Keratinocyte (primary cell): ENCODE data around the gene ANKRD31.

Experiments
- EZH2 ChIP-seq: IDR thresholded peaks from one replicate; pipeline ENCODE4 v1.6.1; 2012; ENCODE audit warnings: inconsistent platforms, mild to moderate bottlenecking, low read length, moderate library complexity
- TF ChIP-seq, protein P1 (sequence below), 3 experiments: IDR thresholded peaks in 1 of 3; conservative IDR thresholded peaks in 1 of 3; optimal IDR thresholded peaks in 1 of 3; 2 replicates in 2 of 3; 3 replicates in 1 of 3; pipeline versions ENCODE3 to v1.5.1; 2011; ENCODE audit warnings: low read length in 3 of 3, mild to moderate bottlenecking in 3 of 3, moderate library complexity in 2 of 3, control low read depth in 1 of 3, inconsistent platforms in 1 of 3; ENCODE audit not compliant: insufficient read depth in 2 of 3; ENCODE audit errors: extremely low read depth in 1 of 3

DNA sequence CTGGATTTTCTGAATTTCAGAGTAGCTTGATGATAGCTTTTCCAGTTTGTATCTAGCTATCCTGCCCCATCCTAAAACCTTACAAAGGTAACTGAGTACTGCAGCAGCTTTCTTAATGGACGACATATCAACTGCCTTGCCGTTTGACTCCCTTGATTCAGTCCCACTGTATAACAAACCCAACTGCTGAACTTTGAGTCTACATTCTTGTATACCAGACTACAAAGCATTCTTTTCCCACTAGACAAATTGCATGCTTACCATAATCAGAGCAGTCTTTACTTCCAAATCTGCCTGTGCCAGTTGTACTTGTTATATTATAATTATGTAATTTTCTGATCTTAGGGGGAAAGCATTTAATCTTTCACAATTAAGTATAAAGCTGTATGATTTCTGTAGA lies 47.3 kb downstream of the ANKRD31 start:
- TF ChIP-seq EZH2, result no peak
- TF ChIP-seq, protein P1, sequence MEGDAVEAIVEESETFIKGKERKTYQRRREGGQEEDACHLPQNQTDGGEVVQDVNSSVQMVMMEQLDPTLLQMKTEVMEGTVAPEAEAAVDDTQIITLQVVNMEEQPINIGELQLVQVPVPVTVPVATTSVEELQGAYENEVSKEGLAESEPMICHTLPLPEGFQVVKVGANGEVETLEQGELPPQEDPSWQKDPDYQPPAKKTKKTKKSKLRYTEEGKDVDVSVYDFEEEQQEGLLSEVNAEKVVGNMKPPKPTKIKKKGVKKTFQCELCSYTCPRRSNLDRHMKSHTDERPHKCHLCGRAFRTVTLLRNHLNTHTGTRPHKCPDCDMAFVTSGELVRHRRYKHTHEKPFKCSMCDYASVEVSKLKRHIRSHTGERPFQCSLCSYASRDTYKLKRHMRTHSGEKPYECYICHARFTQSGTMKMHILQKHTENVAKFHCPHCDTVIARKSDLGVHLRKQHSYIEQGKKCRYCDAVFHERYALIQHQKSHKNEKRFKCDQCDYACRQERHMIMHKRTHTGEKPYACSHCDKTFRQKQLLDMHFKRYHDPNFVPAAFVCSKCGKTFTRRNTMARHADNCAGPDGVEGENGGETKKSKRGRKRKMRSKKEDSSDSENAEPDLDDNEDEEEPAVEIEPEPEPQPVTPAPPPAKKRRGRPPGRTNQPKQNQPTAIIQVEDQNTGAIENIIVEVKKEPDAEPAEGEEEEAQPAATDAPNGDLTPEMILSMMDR (optimal IDR thresholded peaks at IDR 0.05 in 1 of 3, IDR thresholded peaks at IDR 0.05 in 1 of 3, conservative IDR thresholded peaks at IDR 0.05 in 1 of 3; ENCODE audit: extremely low read depth in 1 of 3, insufficient read depth in 2 of 3, low read length in 3 of 3), result no peak
